Erythroblast (primary cell): ENCODE results near the gene PYGO2.

ENCODE experiments used
- GATA1 ChIP-seq: IDR thresholded peaks from 2 replicates; pipeline ENCODE4 v1.6.1; 2011; ENCODE audit warnings: low read depth, mild to moderate bottlenecking, control low read depth, low read length, moderate library complexity
- POLR2A ChIP-seq: IDR thresholded peaks from 2 replicates; pipeline ENCODE4 v1.6.1; 2011; ENCODE audit warnings: mild to moderate bottlenecking, low read length

- TF ChIP-seq POLR2A (no peak), GATA1 (no peak)
Observed at GRCh38 chr1:154926201-154926600, 35.4 kb downstream of the PYGO2 start.
